HUES64 (cell line): ENCODE data around the gene TET3. TPM values are rescaled to one million over a fixed set of nuclear protein-coding genes. Genes with fewer than 3 reads are reported as not detected.
"Not testable (repeated sequence)": the region's sequence is repeated elsewhere in the genome, so short reads cannot be mapped to it uniquely, and the experiment has no call there.

Source experiments
- H3K27ac ChIP-seq: 2 replicates; pipeline ENCODE4 v1.7.0; 2013; ENCODE audit warnings: low read depth, low read length, inconsistent platforms
- H3K27me3 ChIP-seq: 2 replicates; pipeline ENCODE4 v1.6.1; 2013; ENCODE audit warnings: mild to moderate bottlenecking, low read length; ENCODE audit not compliant: insufficient read depth
- H3K36me3 ChIP-seq: 2 replicates; pipeline ENCODE4 v1.6.1; 2013; ENCODE audit warnings: mild to moderate bottlenecking, low read length; ENCODE audit not compliant: insufficient read depth
- H3K4me1 ChIP-seq: 2 replicates; pipeline ENCODE4 v1.6.1; 2013; ENCODE audit warnings: mild to moderate bottlenecking, low read length, moderate library complexity; ENCODE audit not compliant: insufficient read depth
- H3K4me3 ChIP-seq: 2 replicates; pipeline ENCODE4 v1.5.1; 2013; ENCODE audit warnings: mild to moderate bottlenecking, low read length, moderate library complexity
- H3K9ac ChIP-seq: 2 replicates; pipeline ENCODE4 v1.6.1; 2013; ENCODE audit warnings: mild to moderate bottlenecking, low read depth, low read length
- H3K9me3 ChIP-seq: 2 replicates; pipeline ENCODE4 v1.6.1; 2013; ENCODE audit warnings: low read depth, low read length; ENCODE audit not compliant: insufficient read depth
- WGBS: fragments of 150-250, 120-280 bp; methylation state at CpG from one replicate; pipeline ENCODE4 v1.1.7; 2013; ENCODE audit warnings: missing lambda C conversion rate; 5-methylcytosine and 5-hydroxymethylcytosine counted together
- polyA plus RNA-seq, 2 experiments: library from polyadenylated mRNA; stranded (reverse); fragments of 50-300 nt; gene quantifications; one replicate each; pipeline ENCODE4 v1.2.3, GENCODE V29; 2013

The TET3 gene
- 7.1 TPM for polyA plus RNA-seq (2013, experiment 1 of 2)
- polyA plus RNA-seq (2013, experiment 2 of 2) = 7.7 TPM

DNA sequence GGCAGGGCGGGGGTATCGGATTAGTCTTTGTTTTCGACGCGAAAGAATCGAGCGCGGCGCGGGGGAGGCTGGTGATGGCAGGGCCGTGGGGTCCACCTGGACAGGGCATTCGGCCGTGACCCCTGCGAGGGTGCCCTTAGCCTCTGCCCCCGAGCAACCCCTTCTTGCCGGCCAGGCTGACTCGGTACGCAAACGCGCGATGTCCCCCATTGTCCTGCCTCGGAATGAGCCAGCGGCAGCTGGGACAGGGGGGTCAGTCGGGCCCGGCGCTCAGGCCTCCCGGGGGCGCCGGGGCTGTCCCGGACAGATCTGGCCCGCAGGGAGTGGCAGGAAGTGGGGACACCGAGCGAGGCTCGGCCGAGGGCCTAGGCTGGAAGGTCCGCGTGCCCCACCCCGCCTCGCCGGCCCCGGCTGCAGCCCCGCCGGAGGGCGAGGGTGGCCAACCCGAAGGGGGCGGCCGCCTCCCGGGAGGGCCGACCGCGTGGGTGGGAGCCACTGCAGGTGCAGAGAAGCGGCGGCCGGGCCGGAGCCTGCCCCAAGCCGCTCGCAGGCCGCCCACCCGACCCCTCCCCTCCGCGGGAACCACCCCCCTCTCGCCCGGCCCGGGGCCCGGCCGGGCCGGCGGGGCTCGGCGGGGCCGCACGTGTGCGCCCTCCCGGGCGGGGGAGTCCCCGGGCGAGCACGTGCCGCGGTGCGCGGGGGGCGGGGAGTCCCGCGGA is at the start of gene TET3:
Gene TET3 (plus strand): TSS at position 708 of the 719 bp plus-strand sequence. CDS start 1,494 bp downstream, outside the sequence.
- H3K27ac ChIP-seq = peak within 1 kb of the TSS; percentile 69
- peak within 1 kb of the TSS; percentile 84 for H3K9ac ChIP-seq
- WGBS = under 1% methylated on average over 84 of the region's 85 CpGs
- H3K9me3 ChIP-seq = no peaks in the 10 kb centered on the region
- H3K4me3 ChIP-seq = peak within 1 kb of the TSS; percentile 70
- peaks cover 12% of the 10 kb centered on the region; the same call in 1 of the 2 replicates for H3K36me3 ChIP-seq
- H3K4me1 ChIP-seq = peaks cover 47% of the 10 kb centered on the region
- peaks cover 52% of the 10 kb centered on the region for H3K27me3 ChIP-seq

DNA sequence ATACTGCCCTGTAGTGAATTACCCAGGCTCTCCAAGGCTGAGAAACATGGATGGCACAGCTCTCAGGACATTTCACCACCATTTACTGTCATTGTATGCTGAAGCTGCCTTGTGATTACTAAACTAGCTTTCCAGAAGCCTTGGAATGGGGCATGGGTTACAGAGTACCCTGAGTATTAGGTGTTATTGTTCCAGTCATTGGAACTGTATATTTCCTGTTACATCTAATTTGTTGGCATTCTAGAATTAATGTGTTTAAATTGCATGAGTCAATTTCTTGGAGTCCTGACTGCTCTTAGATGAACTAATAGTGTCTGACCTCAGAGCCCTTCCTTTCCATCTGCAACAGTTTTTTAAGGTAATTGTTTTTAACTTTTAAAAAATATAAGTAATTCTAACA is 49.1 kb upstream of the TET3 start:
- Histone ChIP-seq H3K27ac (no peak overlapping the region), H3K36me3 (peaks cover 47% of the 10 kb centered on the region)

DNA sequence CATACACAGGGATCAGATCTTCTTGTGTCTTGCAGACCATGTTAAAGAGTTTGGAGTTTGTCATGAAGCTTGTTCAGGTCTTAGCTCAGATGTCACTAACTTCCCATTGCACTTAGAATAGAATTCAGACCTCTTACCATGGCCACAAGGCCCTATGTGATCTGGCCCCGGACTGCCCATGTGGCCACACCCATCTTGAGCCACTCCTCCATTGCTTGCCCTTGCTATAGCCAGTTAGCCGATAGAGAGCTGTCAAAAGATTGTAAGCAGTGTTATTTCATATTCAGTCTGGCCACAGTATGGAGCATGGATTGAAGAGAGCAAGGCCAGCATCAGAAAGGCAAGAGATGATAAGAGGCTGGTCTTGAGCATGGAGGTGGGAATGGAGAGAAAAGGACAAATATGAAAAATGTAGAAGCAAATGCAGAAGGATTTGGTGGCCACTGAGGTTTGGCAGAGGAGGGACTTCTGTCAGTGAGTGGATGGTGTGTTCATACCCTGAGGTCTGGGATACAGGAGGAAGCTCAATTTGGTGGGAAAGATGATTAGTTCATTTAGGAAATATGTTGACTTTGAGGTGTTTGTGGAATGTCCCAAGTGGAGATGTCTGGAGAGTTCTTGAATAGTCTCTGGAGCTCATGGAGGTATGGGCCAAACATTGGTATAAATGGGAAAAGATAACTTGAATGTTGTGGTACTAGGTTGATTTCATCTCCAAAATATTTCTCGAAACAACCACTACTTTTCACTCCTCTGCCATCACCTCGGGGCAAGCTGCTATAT is 47.4 kb upstream of the TET3 start:
- Histone ChIP-seq H3K27ac (no peak overlapping the region), H3K36me3 (peaks cover 58% of the 10 kb centered on the region)
- 92% methylated on average over 4 of the region's 4 CpGs for WGBS

More for the DNA sequence above, 49.1 kb upstream of the TET3 start:
- Histone ChIP-seq H3K9me3 (no peaks in the 10 kb centered on the region), H3K4me3 (no peak overlapping the region), H3K27me3 (no peaks in the 10 kb centered on the region), H3K9ac (no peak overlapping the region), H3K4me1 (no peaks in the 10 kb centered on the region)

DNA sequence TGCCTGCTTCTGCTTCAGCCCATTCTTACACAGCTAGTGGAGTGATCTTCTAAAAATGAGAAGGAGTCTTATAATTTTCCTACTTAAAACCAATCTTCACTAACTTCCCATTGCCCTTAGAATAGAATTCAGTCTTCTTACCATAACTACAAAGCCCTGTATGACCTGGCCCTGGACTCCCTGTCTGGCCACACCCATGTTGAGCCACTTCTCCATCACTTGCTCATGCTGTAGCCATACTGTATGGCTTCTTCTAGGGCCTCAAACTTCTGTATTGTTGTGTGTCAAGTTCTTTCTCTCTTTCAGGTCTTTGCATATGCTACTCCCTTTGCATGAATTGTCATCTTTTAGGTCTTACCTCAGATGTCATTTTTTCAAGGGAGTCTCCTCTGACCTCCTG is 46.8 kb upstream of the TET3 start:
- H3K9ac ChIP-seq = no peak overlapping the region
- no peak overlapping the region for H3K4me3 ChIP-seq
- H3K4me1 ChIP-seq = no peaks in the 10 kb centered on the region
- H3K9me3 ChIP-seq = no peaks in the 10 kb centered on the region
- H3K27ac ChIP-seq = no peak overlapping the region
- H3K36me3 ChIP-seq = peaks cover 58% of the 10 kb centered on the region
- no peaks in the 10 kb centered on the region for H3K27me3 ChIP-seq

More for the DNA sequence above, 47.4 kb upstream of the TET3 start:
- Histone ChIP-seq H3K9ac (no peak overlapping the region), H3K9me3 (no peaks in the 10 kb centered on the region), H3K27me3 (no peaks in the 10 kb centered on the region), H3K4me3 (no peak overlapping the region), H3K4me1 (no peaks in the 10 kb centered on the region)

DNA sequence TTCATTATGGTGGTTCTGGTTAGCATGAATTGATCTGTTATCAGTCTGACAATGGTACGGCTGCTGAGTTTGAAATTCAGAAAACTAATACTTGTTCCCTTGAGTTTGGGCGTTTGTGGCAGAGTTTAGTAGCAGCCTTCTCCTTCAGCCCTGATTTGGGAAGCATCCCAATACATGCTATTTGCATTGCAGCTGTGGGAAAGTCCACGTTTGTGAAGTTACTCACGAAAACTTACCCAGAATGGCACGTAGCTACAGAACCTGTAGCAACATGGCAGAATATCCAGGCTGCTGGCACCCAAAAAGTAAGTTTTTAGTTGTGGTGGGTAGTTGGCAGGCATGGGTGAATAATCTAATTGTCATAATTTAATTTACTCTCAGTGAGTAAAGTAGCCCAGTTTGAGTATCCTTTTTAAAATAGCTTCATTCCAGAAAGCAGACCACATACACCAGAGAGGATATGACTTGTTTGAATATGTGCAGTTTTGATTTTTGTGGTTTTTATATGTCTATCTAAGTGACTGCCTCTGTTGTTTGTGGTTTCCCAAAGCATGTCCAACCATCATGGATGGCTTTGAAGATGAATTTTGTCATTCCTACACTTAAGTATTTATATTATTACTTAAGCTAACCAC is 45.9 kb upstream of the TET3 start:
- H3K27me3 ChIP-seq = no peaks in the 10 kb centered on the region
- no peaks in the 10 kb centered on the region for H3K9me3 ChIP-seq
- WGBS = 90% methylated on average over 5 of the region's 5 CpGs
- no peak overlapping the region for H3K27ac ChIP-seq
- no peak overlapping the region for H3K9ac ChIP-seq
- H3K4me3 ChIP-seq = no peak overlapping the region
- no peaks in the 10 kb centered on the region for H3K4me1 ChIP-seq
- H3K36me3 ChIP-seq = peaks cover 55% of the 10 kb centered on the region

DNA sequence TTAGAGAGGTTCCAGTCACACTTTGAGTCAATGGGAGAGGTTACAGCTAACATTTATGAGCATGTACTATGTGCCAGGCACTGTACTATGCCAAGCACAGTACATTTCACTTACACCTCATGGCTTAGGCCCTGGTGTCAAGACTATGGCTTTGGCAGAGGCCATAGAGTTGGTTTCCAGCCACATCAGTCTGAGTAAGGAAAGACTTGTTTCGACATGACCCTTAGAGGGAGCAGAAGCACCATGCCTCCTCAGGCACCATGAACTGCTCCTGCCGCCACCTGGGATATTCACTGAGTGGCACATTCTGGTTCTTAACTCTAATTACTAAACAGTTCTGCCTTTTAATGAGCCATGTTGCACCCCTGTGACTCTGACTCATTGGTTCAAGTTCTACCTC is 45.3 kb upstream of the TET3 start:
- peaks cover 57% of the 10 kb centered on the region for H3K36me3 ChIP-seq
- no peaks in the 10 kb centered on the region for H3K27me3 ChIP-seq
- no peaks in the 10 kb centered on the region for H3K4me1 ChIP-seq
- H3K9me3 ChIP-seq = no peaks in the 10 kb centered on the region
- 88% methylated on average over 2 of the region's 2 CpGs for WGBS
- no peak overlapping the region for H3K27ac ChIP-seq
- H3K4me3 ChIP-seq = no peak overlapping the region
- no peak overlapping the region for H3K9ac ChIP-seq

DNA sequence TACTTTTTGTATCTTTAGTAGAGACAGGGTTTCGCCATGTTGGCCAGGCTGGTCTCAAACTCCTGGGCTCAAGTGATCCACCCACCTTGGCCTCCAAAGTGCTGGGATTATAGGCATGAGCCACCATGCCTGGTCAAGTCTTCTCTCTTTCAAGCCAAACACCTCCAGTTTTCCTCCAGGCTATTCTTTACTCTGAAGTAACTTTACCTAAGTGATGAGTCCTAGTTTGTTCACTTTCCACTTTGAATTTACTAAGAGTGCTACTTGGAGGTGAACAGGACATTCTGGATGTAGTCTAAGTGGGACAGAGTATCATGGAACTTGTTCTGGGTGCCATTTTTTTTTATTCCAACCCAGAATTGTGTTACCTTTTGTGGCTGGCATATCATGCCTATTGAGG is 44.6 kb upstream of the TET3 start:
- not testable (repeated sequence) for H3K9ac ChIP-seq, H3K4me3 ChIP-seq, H3K4me1 ChIP-seq, H3K27me3 ChIP-seq, H3K27ac ChIP-seq, H3K9me3 ChIP-seq
- 98% methylated on average over 1 of the region's 1 CpG for WGBS
- H3K36me3 ChIP-seq = peaks cover 60% of the 10 kb centered on the region

DNA sequence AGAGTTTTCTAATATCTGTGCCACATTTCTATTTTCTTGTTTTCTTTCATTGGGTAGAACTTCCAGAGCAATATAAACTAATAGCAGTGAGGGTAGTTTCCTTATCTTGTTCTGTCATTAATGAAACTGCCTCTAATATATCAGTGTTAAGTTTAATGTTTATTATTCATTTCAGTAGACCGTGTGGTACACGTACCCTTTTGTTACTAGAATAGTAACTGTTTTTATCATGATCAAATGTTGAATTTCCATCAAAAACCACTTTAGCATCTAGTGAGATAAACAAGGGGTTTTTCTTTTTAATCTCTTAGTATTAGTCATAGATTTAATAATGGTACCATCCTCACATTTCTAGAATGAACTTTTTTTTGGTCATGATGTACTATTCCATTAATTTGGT is 42.0 kb upstream of the TET3 start:
- Histone ChIP-seq H3K4me1 (no peaks in the 10 kb centered on the region), H3K27me3 (no peaks in the 10 kb centered on the region), H3K36me3 (peaks cover 79% of the 10 kb centered on the region), H3K27ac (no peak overlapping the region), H3K4me3 (no peak overlapping the region), H3K9ac (no peak overlapping the region), H3K9me3 (no peaks in the 10 kb centered on the region)
- no CpG with 5 or more reads among the region's 2 CpGs for WGBS

DNA sequence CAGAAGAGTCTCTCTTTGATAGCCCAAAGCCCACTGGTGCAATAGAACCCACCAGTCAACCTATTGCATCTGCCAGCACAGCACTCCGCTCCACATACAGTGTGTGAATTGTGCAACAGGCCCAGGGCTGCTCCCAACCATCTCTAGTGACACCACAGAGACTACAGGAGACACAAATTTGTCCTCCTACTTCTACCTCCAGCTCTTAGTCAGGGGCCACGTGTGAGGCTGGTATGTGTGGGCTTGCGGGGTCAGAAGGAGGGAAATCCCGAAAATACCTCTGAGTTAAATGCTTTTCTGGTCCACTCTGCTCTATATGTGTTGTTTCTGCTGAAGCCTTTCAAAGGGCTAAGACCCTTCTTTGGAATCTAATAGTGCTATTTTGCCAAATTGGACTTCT is 40.0 kb upstream of the TET3 start:
- no peak overlapping the region for H3K27ac ChIP-seq
- no peak overlapping the region for H3K4me3 ChIP-seq
- WGBS = 93% methylated on average over 4 of the region's 4 CpGs
- H3K9ac ChIP-seq = no peak overlapping the region
- peaks cover 83% of the 10 kb centered on the region for H3K36me3 ChIP-seq
- no peaks in the 10 kb centered on the region for H3K4me1 ChIP-seq
- no peaks in the 10 kb centered on the region for H3K9me3 ChIP-seq
- H3K27me3 ChIP-seq = no peaks in the 10 kb centered on the region

DNA sequence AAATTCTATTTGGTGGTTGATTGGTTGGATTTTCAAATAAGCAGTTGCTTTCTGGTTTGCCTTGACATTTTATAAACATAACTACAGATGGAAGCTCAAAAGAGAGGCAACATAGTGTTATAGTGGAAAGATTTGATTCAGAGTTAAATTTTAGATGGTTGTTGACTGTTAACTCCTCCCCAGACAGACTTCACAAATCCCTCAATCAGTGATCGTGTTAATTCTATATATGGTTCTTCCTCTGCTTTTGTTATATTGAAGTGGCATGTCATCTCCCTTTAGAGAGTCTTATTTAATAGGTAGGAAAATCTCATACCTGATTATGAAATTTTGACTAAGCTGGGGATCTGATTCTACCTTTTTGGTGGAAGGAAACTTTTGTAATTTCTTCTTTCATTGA is 38.5 kb upstream of the TET3 start:
- Histone ChIP-seq H3K9ac (no peak overlapping the region), H3K36me3 (peaks cover 87% of the 10 kb centered on the region), H3K4me1 (no peaks in the 10 kb centered on the region), H3K27ac (no peak overlapping the region), H3K9me3 (no peaks in the 10 kb centered on the region), H3K4me3 (no peak overlapping the region), H3K27me3 (no peaks in the 10 kb centered on the region)
- no CpG with 5 or more reads among the region's 1 CpG for WGBS

DNA sequence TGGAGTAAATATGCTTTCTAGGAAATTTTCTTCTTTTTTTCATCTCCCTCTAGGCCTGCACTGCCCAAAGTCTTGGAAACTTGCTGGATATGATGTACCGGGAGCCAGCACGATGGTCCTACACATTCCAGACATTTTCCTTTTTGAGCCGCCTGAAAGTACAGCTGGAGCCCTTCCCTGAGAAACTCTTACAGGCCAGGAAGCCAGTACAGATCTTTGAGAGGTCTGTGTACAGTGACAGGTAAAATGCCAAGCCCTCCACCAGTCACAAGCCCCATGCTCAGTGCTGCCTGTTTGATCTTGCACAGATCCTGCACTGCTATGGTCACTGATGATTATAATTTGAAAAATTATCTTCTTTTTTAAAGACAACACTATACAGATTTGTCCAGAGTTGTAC is 38.0 kb upstream of the TET3 start:
- Histone ChIP-seq H3K27ac (no peak overlapping the region), H3K9me3 (no peaks in the 10 kb centered on the region), H3K36me3 (peaks cover 87% of the 10 kb centered on the region), H3K4me1 (no peaks in the 10 kb centered on the region), H3K9ac (no peak overlapping the region), H3K27me3 (no peaks in the 10 kb centered on the region), H3K4me3 (no peak overlapping the region)
- 93% methylated on average over 3 of the region's 3 CpGs for WGBS
